Breast epithelium (tissue), 4 donors: ENCODE data around the gene CMKLR1. TPM values are rescaled to one million over a fixed set of nuclear protein-coding genes. Genes with fewer than 3 reads are reported as not detected.

Source experiments
- DNase-seq, 2 donors: peaks; one replicate each; pipeline ENCODE4 v3.0.0-alpha.2; 2019; ENCODE audit warnings: low spot score in 2 of 2
- H3K27ac ChIP-seq, 2 donors: fragments of 200-600 bp; sonication (generic) in 1 of 2; one replicate each; pipeline ENCODE4 v1.5.1; 2016 to 2019; ENCODE audit warnings: mild to moderate bottlenecking in 1 of 2
- H3K27me3 ChIP-seq, 2 donors: fragments of 200-600 bp; sonication (generic) in 1 of 2; one replicate each; pipeline versions ENCODE4 v1.5.1 to v1.6.0; 2017 to 2019; ENCODE audit warnings: control low read depth in 1 of 2, mild to moderate bottlenecking in 1 of 2
- H3K36me3 ChIP-seq: fragments of 200-600 bp; one replicate; pipeline ENCODE4 v1.5.1; 2019
- H3K4me1 ChIP-seq, 2 donors: fragments of 200-600 bp; sonication (generic); one replicate each; pipeline ENCODE4 v1.5.1; 2016 to 2019; ENCODE audit warnings: control low read depth in 1 of 2
- H3K4me3 ChIP-seq, 3 donors: fragments of 200-600 bp; sonication (generic); 1 replicate in 2 of 3; 2 replicates in 1 of 3; pipeline ENCODE4 v1.5.1; 2016 to 2019; ENCODE audit warnings: mild to moderate bottlenecking in 3 of 3, moderate library complexity in 2 of 3
- H3K9me3 ChIP-seq, 2 donors: fragments of 200-600 bp; sonication (generic) in 1 of 2; one replicate each; pipeline ENCODE4 v1.5.1; 2016 to 2019; ENCODE audit warnings: control low read depth in 1 of 2
- CTCF ChIP-seq, 3 donors: fragments of 450-650 bp; IDR thresholded peaks; one replicate each; pipeline ENCODE4 v1.5.1; 2016 to 2017; ENCODE audit warnings: antibody characterized with exemption in 3 of 3, mild to moderate bottlenecking in 3 of 3, moderate library complexity in 3 of 3
- POLR2A ChIP-seq: fragments of 450-650 bp; IDR thresholded peaks from one replicate; pipeline ENCODE4 v1.6.1; 2016; ENCODE audit warnings: antibody characterized with exemption, mild to moderate bottlenecking, moderate library complexity
- POLR2AphosphoS5 ChIP-seq, 3 donors: sonication (generic); formaldehyde crosslinking; IDR thresholded peaks; one replicate each; pipeline ENCODE4 v1.6.1; 2017; ENCODE audit warnings: antibody characterized with exemption in 3 of 3
- intact Hi-C: fragments of 100-400 bp; cut with DNase I; formaldehyde crosslinking; loops from one replicate; pipeline ENCODE4 v1.15.1; 2023; ENCODE audit warnings: low total_unique reads
- total RNA-seq, 3 donors: library from RNA; depleted of rRNA; stranded (reverse); fragments of >200 nt; gene quantifications; one replicate each; pipeline ENCODE4 v1.1.0, GENCODE V29; 2016

CMKLR1 gene
- total RNA-seq, 3 donors from 2014 or later = 4.9 to 30.2 (median 9.1) TPM

- Histone ChIP-seq H3K36me3 (no peaks in the 10 kb centered on the region), H3K4me1 (no peaks in the 10 kb centered on the region), H3K27me3 (no peaks in the 10 kb centered on the region), H3K4me3 (no peak overlapping the region), H3K9me3 (peaks cover 11 to 18% of the 10 kb centered on the region in 2 donors), H3K27ac (no peak overlapping the region)
- TF ChIP-seq POLR2AphosphoS5 (IDR thresholded peaks at IDR 0.05) = no peak
- no peak for TF ChIP-seq CTCF (IDR thresholded peaks at IDR 0.05)
- TF ChIP-seq POLR2A = no peak
- intact Hi-C loops = no loop called here
- DNase-seq = no peak
Measured at GRCh38 chr12:108369736-108370396, 30.8 kb upstream of the CMKLR1 start.

- Histone ChIP-seq H3K4me1 (no peaks in the 10 kb centered on the region), H3K27ac (no peak overlapping the region), H3K27me3 (no peaks in the 10 kb centered on the region), H3K36me3 (no peaks in the 10 kb centered on the region), H3K4me3 (no peak overlapping the region), H3K9me3 (peaks cover 3% of the 10 kb centered on the region in 2 donors)
- DNase-seq = no peak
- intact Hi-C loops = no loop called here
- TF ChIP-seq POLR2A (no peak), POLR2AphosphoS5 (IDR thresholded peaks at IDR 0.05) (no peak)
Measured at GRCh38 chr12:108368089-108368488, 29.0 kb upstream of the CMKLR1 start.

GRCh38 chr12:108367436-108367835, 28.3 kb upstream of the CMKLR1 start:
- Histone ChIP-seq H3K27me3 (no peaks in the 10 kb centered on the region), H3K9me3 (no peaks in the 10 kb centered on the region), H3K4me1 (no peaks in the 10 kb centered on the region), H3K36me3 (no peaks in the 10 kb centered on the region), H3K27ac (no peak overlapping the region), H3K4me3 (no peak overlapping the region)
- TF ChIP-seq POLR2A (no peak), POLR2AphosphoS5 (IDR thresholded peaks at IDR 0.05) (no peak), CTCF (IDR thresholded peaks at IDR 0.05) (no peak)
- intact Hi-C loops = no loop called here
- DNase-seq = no peak

GRCh38 chr12:108365324-108365723, 26.2 kb upstream of the CMKLR1 start:
- Histone ChIP-seq H3K36me3 (no peaks in the 10 kb centered on the region), H3K27ac (no peak overlapping the region), H3K9me3 (no peaks in the 10 kb centered on the region), H3K4me1 (no peaks in the 10 kb centered on the region), H3K4me3 (no peak overlapping the region), H3K27me3 (no peaks in the 10 kb centered on the region)
- no peak for DNase-seq
- intact Hi-C loops = no loop called here
- TF ChIP-seq CTCF (IDR thresholded peaks at IDR 0.05) (no peak), POLR2AphosphoS5 (IDR thresholded peaks at IDR 0.05) (no peak), POLR2A (no peak)

- no peaks in the 10 kb centered on the region for H3K27me3 ChIP-seq
- H3K4me1 ChIP-seq = no peaks in the 10 kb centered on the region
- intact Hi-C loops = no loop called here
- no peak for DNase-seq
- no peaks in the 10 kb centered on the region for H3K36me3 ChIP-seq
- H3K27ac ChIP-seq = no peak overlapping the region
- no peaks in the 10 kb centered on the region for H3K9me3 ChIP-seq
- TF ChIP-seq POLR2A = no peak
- no peak for TF ChIP-seq POLR2AphosphoS5 (IDR thresholded peaks at IDR 0.05)
- no peak overlapping the region for H3K4me3 ChIP-seq
Measured at GRCh38 chr12:108364879-108365278, 25.8 kb upstream of the CMKLR1 start.

- intact Hi-C loops = no loop called here
- DNase-seq = no peak
- TF ChIP-seq POLR2A = no peak
- TF ChIP-seq CTCF (IDR thresholded peaks at IDR 0.05) = no peak
- TF ChIP-seq POLR2AphosphoS5 (IDR thresholded peaks at IDR 0.05) = no peak
- Histone ChIP-seq H3K4me3 (no peak overlapping the region), H3K4me1 (no peaks in the 10 kb centered on the region), H3K27ac (no peak overlapping the region), H3K27me3 (no peaks in the 10 kb centered on the region), H3K9me3 (no peaks in the 10 kb centered on the region), H3K36me3 (no peaks in the 10 kb centered on the region)
Measured at GRCh38 chr12:108363565-108363964, 24.5 kb upstream of the CMKLR1 start.
